H9 (cell line): ENCODE measurements around the gene MRPS14. TPM values are rescaled to one million over a fixed set of nuclear protein-coding genes. Genes with fewer than 3 reads are reported as not detected.

Experiments used
- DNase-seq: peaks from one replicate; pipeline ENCODE4 v3.0.0-alpha.2; 2017
- H2AFZ ChIP-seq: one replicate; pipeline ENCODE4 v1.6.1; 2013; ENCODE audit warnings: mild to moderate bottlenecking, low read length, control low read depth, moderate library complexity
- H2AK5ac ChIP-seq: 2 replicates; pipeline ENCODE4 v1.6.1; 2013; ENCODE audit warnings: low read length, control low read depth, mixed read lengths; ENCODE audit not compliant: insufficient read length
- H2BK120ac ChIP-seq: one replicate; pipeline ENCODE4 v1.6.1; 2013; ENCODE audit warnings: low read depth, mild to moderate bottlenecking, low read length, control low read depth, inconsistent platforms; ENCODE audit not compliant: poor library complexity, severe bottlenecking
- H2BK12ac ChIP-seq: 2 replicates; pipeline ENCODE4 v1.6.1; 2013; ENCODE audit warnings: low read length, control low read depth, mixed read lengths, low read depth; ENCODE audit not compliant: insufficient read length
- H2BK15ac ChIP-seq: 2 replicates; pipeline ENCODE4 v1.6.1; 2013; ENCODE audit warnings: low read depth, low read length, control low read depth
- H2BK20ac ChIP-seq: one replicate; pipeline ENCODE4 v1.6.1; 2013; ENCODE audit warnings: low read depth, mild to moderate bottlenecking, low read length, control low read depth, inconsistent platforms; ENCODE audit not compliant: poor library complexity, severe bottlenecking
- H2BK5ac ChIP-seq: 2 replicates; pipeline ENCODE4 v1.6.1; 2013; ENCODE audit warnings: low read length, control low read depth, mixed read lengths; ENCODE audit not compliant: insufficient read length
- H3K14ac ChIP-seq: 2 replicates; pipeline ENCODE4 v1.6.1; 2013; ENCODE audit warnings: low read length, control low read depth; ENCODE audit not compliant: insufficient read depth
- H3K18ac ChIP-seq: 2 replicates; pipeline ENCODE4 v1.6.1; 2013; ENCODE audit warnings: low read depth, mild to moderate bottlenecking, mixed read lengths, low read length, control low read depth; ENCODE audit not compliant: insufficient read length
- H3K23ac ChIP-seq: 2 replicates; pipeline ENCODE4 v1.6.1; 2013; ENCODE audit warnings: low read length, control low read depth, mixed read lengths, low read depth; ENCODE audit not compliant: insufficient read length
- H3K23me2 ChIP-seq: 2 replicates; pipeline ENCODE4 v1.6.1; 2013; ENCODE audit warnings: low read depth, mild to moderate bottlenecking, mixed read lengths, low read length, control low read depth; ENCODE audit not compliant: insufficient read length, poor library complexity, severe bottlenecking
- H3K27ac ChIP-seq: 2 replicates; pipeline ENCODE4 v1.5.1; 2013; ENCODE audit warnings: low read length, control low read depth, mixed read lengths, low read depth; ENCODE audit not compliant: insufficient read length
- H3K27me3 ChIP-seq: 2 replicates; pipeline ENCODE4 v1.6.1; 2013; ENCODE audit warnings: low read length, control low read depth, inconsistent platforms; ENCODE audit not compliant: insufficient read depth
- H3K4ac ChIP-seq: 2 replicates; pipeline ENCODE4 v1.6.1; 2013; ENCODE audit warnings: low read depth, mild to moderate bottlenecking, control low read depth, inconsistent platforms, low read length, moderate library complexity
- H3K4me1 ChIP-seq: 2 replicates; pipeline ENCODE4 v1.6.1; 2013; ENCODE audit warnings: low read length, control low read depth, inconsistent platforms; ENCODE audit not compliant: insufficient read depth
- H3K4me2 ChIP-seq: 2 replicates; pipeline ENCODE4 v1.6.1; 2013; ENCODE audit warnings: low read length, control low read depth, mixed read lengths; ENCODE audit not compliant: insufficient read length, insufficient read depth
- H3K56ac ChIP-seq: 2 replicates; pipeline ENCODE4 v1.6.1; 2013; ENCODE audit warnings: low read depth, mild to moderate bottlenecking, mixed read lengths, low read length, control low read depth; ENCODE audit not compliant: insufficient read length
- H3K79me1 ChIP-seq: 2 replicates; pipeline ENCODE4 v1.6.1; 2013; ENCODE audit warnings: low read depth, mild to moderate bottlenecking, moderate library complexity, low read length, control low read depth, inconsistent platforms; ENCODE audit not compliant: insufficient read depth, poor library complexity, severe bottlenecking
- H3K79me2 ChIP-seq: 2 replicates; pipeline ENCODE4 v1.6.1; 2013; ENCODE audit warnings: low read length, control low read depth, inconsistent platforms; ENCODE audit not compliant: insufficient read depth
- H3K9ac ChIP-seq: 2 replicates; pipeline ENCODE4 v1.6.1; 2013; ENCODE audit warnings: low read length, control low read depth, mixed read lengths; ENCODE audit not compliant: insufficient read length; ENCODE audit errors: extremely low read depth
- H3K9me3 ChIP-seq: one replicate; pipeline ENCODE4 v1.6.1; 2013; ENCODE audit warnings: low read depth, low read length, inconsistent platforms; ENCODE audit not compliant: control insufficient read depth
- H3T11ph ChIP-seq: one replicate; pipeline ENCODE4 v1.6.1; 2013; ENCODE audit warnings: mild to moderate bottlenecking, low read length, control low read depth, inconsistent platforms
- H4K20me1 ChIP-seq: one replicate; pipeline ENCODE4 v1.6.1; 2013; ENCODE audit not compliant: control insufficient read depth, insufficient read length, insufficient read depth
- H4K5ac ChIP-seq: 2 replicates; pipeline ENCODE4 v1.6.1; 2013; ENCODE audit warnings: low read depth, mild to moderate bottlenecking, mixed read lengths, low read length, control low read depth; ENCODE audit not compliant: insufficient read length
- H4K8ac ChIP-seq: replicated peaks from 2 replicates; pipeline ENCODE4 v1.6.1; 2013; ENCODE audit warnings: low read length, control low read depth, mixed read lengths, low read depth; ENCODE audit not compliant: insufficient read length
- H4K91ac ChIP-seq: 2 replicates; pipeline ENCODE4 v1.6.1; 2013; ENCODE audit warnings: low read depth, mild to moderate bottlenecking, moderate library complexity, mixed read lengths, low read length, control low read depth; ENCODE audit not compliant: insufficient read length
- H3K27ac Mint-ChIP-seq, 3 experiments: 2 replicates in 2 of 3; 3 replicates in 1 of 3; pipeline ENCODE4 v1.8.0; 2020 to 2021; ENCODE audit warnings: mixed read lengths in 3 of 3, mild to moderate bottlenecking in 1 of 3, moderate library complexity in 1 of 3
- H3K27me3 Mint-ChIP-seq: 2 replicates; pipeline ENCODE4 v1.8.0; 2021; ENCODE audit warnings: low read depth, mild to moderate bottlenecking, moderate library complexity, mixed read lengths
- H3K36me3 Mint-ChIP-seq, 3 experiments: 2 replicates in 2 of 3; 3 replicates in 1 of 3; pipeline ENCODE4 v1.8.0; 2020 to 2021; ENCODE audit warnings: low read depth in 3 of 3, mixed read lengths in 3 of 3; ENCODE audit not compliant: insufficient read depth in 1 of 3
- H3K4me1 Mint-ChIP-seq, 2 experiments: 2 replicates each; pipeline ENCODE4 v1.8.0; 2020; ENCODE audit warnings: mixed read lengths in 2 of 2
- H3K4me3 Mint-ChIP-seq, 2 experiments: 2 replicates in 1 of 2; 3 replicates in 1 of 2; pipeline ENCODE4 v1.8.0; 2020 to 2021; ENCODE audit warnings: mild to moderate bottlenecking in 2 of 2, mixed read lengths in 2 of 2, moderate library complexity in 1 of 2
- H3K9me3 Mint-ChIP-seq, 2 experiments: 2 replicates in 1 of 2; 3 replicates in 1 of 2; pipeline ENCODE4 v1.8.0; 2020; ENCODE audit warnings: mild to moderate bottlenecking in 2 of 2, mixed read lengths in 2 of 2, moderate library complexity in 1 of 2
- CTCF ChIP-seq: fragments of 200-600 bp; sonication (generic); conservative IDR thresholded peaks from 3 replicates; pipeline ENCODE4 v1.8.0; 2021; ENCODE audit warnings: antibody characterized with exemption, mild to moderate bottlenecking
- WGBS: extraction: QIAGEN DNeasy Blood & Tissue Kit; methylation state at CpG from one replicate; pipeline ENCODE4 v1.1.7; 2013; ENCODE audit warnings: missing lambda C conversion rate, low lambda C conversion rate, mixed read lengths; ENCODE audit not compliant: insufficient read length; ENCODE audit errors: extremely low coverage; 5-methylcytosine and 5-hydroxymethylcytosine counted together
- total RNA-seq: library from RNA; stranded (reverse); gene quantifications from 2 replicates; pipeline ENCODE4 v1.2.1, GENCODE V29; 2021

MRPS14 gene
- total RNA-seq, 1 experiment from 2014 or later, result 30.6 TPM

- Histone ChIP-seq H3K23ac (no peak overlapping the region), H3K79me2 (no peaks in the 10 kb centered on the region), H3K23me2 (no peaks in the 10 kb centered on the region), H2BK120ac (no peak overlapping the region), H3K18ac (no peak overlapping the region), H3K4ac (no peak overlapping the region), H3K27me3 (no peaks in the 10 kb centered on the region), H2AFZ (no peak overlapping the region), H3K4me2 (no peak overlapping the region), H4K20me1 (no peaks in the 10 kb centered on the region), H4K91ac (no peak overlapping the region), H3K56ac (no peak overlapping the region), H2BK20ac (no peak overlapping the region), H3T11ph (no peak overlapping the region), H3K9ac (no peak overlapping the region), H3K27ac (no peak overlapping the region), H3K4me1 (peaks cover 3% of the 10 kb centered on the region; the same call in 1 of the 2 replicates), H3K79me1 (peaks cover 3% of the 10 kb centered on the region), H3K9me3 (no peaks in the 10 kb centered on the region), H2BK15ac (no peak overlapping the region), H4K8ac (no peak overlapping the region), H3K14ac (no peak overlapping the region), H2BK12ac (no peak overlapping the region), H4K5ac (no peak overlapping the region), H2BK5ac (no peak overlapping the region), H2AK5ac (no peak overlapping the region)
- Mint-ChIP-seq H3K4me1 (peaks cover 13% of the 10 kb centered on the region in 2 experiments), H3K36me3 (peaks cover 12 to 38% (median 33%) of the 10 kb centered on the region in 3 experiments; a peak in 6 of 7 replicates), H3K9me3 (no peaks in the 10 kb centered on the region), H3K27ac (peak overlapping the region in 1 of 3 experiments; percentile 46; a peak in 2 of 7 replicates), H3K27me3 (no peaks in the 10 kb centered on the region), H3K4me3 (no peak overlapping the region)
- no CpG with 5 or more reads among the region's 1 CpG for WGBS
- no peak for DNase-seq
- TF ChIP-seq CTCF, result no peak
Observed at GRCh38 chr1:174964972-174965361, 58.3 kb downstream of the MRPS14 start.
